Ovary (tissue), 9 donors: ENCODE measurements around the gene FYN. TPM values are rescaled to one million over a fixed set of nuclear protein-coding genes. Genes with fewer than 3 reads are reported as not detected.

Source experiments
- DNase-seq, 5 donors: peaks; one replicate each; pipeline ENCODE4 v3.0.0-alpha.2; 2019 to 2020
- H3K27ac ChIP-seq, 2 donors: fragments of 200-600 bp; one replicate each; pipeline versions ENCODE4 v1.5.1 to v1.8.0; 2019 to 2022
- H3K27me3 ChIP-seq: fragments of 200-600 bp; one replicate; pipeline ENCODE4 v1.8.0; 2022
- H3K36me3 ChIP-seq: fragments of 200-600 bp; sonication (generic); one replicate; pipeline ENCODE4 v1.5.1; 2019
- H3K4me1 ChIP-seq: one replicate; pipeline ENCODE4 v1.8.1; 2013; ENCODE audit warnings: mild to moderate bottlenecking, moderate library complexity; ENCODE audit not compliant: insufficient read depth
- H3K4me3 ChIP-seq: fragments of 200-600 bp; sonication (generic); one replicate; pipeline ENCODE4 v1.5.1; 2017
- H3K9me3 ChIP-seq, 2 donors: fragments of 200-600 bp in 1 of 2; sonication (generic) in 1 of 2; one replicate each; pipeline versions ENCODE4 v1.5.1 to v1.8.1; 2013 to 2019; ENCODE audit warnings: mild to moderate bottlenecking in 1 of 2, moderate library complexity in 1 of 2
- CTCF ChIP-seq, 3 donors: fragments of 450-650 bp in 2 of 3; fragments of 200-600 bp in 1 of 3; IDR thresholded peaks; one replicate each; pipeline versions ENCODE4 v1.5.1 to v1.8.0; 2016 to 2022; ENCODE audit warnings: antibody characterized with exemption in 3 of 3, mild to moderate bottlenecking in 1 of 3
- EP300 ChIP-seq: sonication (generic); formaldehyde crosslinking; IDR thresholded peaks from one replicate; pipeline ENCODE4 v1.6.1; 2017; ENCODE audit warnings: antibody characterized with exemption
- POLR2A ChIP-seq: fragments of 450-650 bp; IDR thresholded peaks from one replicate; pipeline ENCODE4 v1.6.1; 2017; ENCODE audit warnings: antibody characterized with exemption, mild to moderate bottlenecking, moderate library complexity
- WGBS, 3 donors: extraction: QIAGEN DNeasy Blood & Tissue Kit in 1 of 3; methylation state at CpG; one replicate each; pipeline versions ENCODE4 v1.1.5 to v1.1.7; 2013 to 2017; 5-methylcytosine and 5-hydroxymethylcytosine counted together
- intact Hi-C, 4 donors: fragments of 100-400 bp; cut with DNase I; formaldehyde crosslinking; loops; one replicate each; pipeline versions ENCODE4 v1.11.0 to v1.15.1; 2022 to 2023
- polyA plus RNA-seq, 2 donors: library from polyadenylated mRNA; stranded (reverse); fragments of 200-250 nt in 1 of 2; fragments of 350-450 nt in 1 of 2; fragmentation: Illumina TruSeq in 1 of 2; extraction: RNeasy Lipid Tissue Mini Kit (QIAGEN cat#74804) in 1 of 2; gene quantifications; one replicate each; pipeline ENCODE4 v1.2.3, GENCODE V29; 2013 to 2014
- total RNA-seq, 7 donors: library from RNA; depleted of rRNA in 2 of 7; stranded (reverse); fragments of >200 nt in 2 of 7; fragmentation: NEBNext Ultra II Directional in 3 of 7; extraction: Animal tissue kit (Norgen Biotek cat#: 25700) in 3 of 7; gene quantifications; one replicate each; pipeline versions ENCODE4 v1.1.0 to v1.2.4, GENCODE V29; 2016 to 2023
- donor health status: DM: no; HTN: no; CAD: no; lungs with moderate emphysema.
- donor health status: DM: no; HTN: no; CAD: no.
- donor health status: Bipolar disorder and iron deficiency.
- donor health status: DM: yes; HTN: yes; CAD: no.
- donor health status: DM: no; HTN: no; CAD: no.
- donor health status: DM: yes; HTN: yes; CAD: no.

The FYN gene
- total and polyA plus RNA-seq, 9 donors = 37.2 to 116 (median 72.7) TPM

- H3K9me3 ChIP-seq = no peaks in the 10 kb centered on the region
- intact Hi-C loops = no loop called here
- TF ChIP-seq POLR2A = no peak
- no peak for TF ChIP-seq EP300
- TF ChIP-seq CTCF (IDR thresholded peaks at IDR 0.05) = no peak
- DNase-seq = no peak
- H3K36me3 ChIP-seq = no peaks in the 10 kb centered on the region
- H3K4me1 ChIP-seq = peaks cover 2% of the 10 kb centered on the region
- WGBS, 3 donors = 95 to 97% (median 96%) methylated on average over 7 of the region's 7 CpGs
- H3K27ac ChIP-seq = no peak overlapping the region
- no peak overlapping the region for H3K4me3 ChIP-seq
- no peaks in the 10 kb centered on the region for H3K27me3 ChIP-seq
Measured at GRCh38 chr6:111688331-111688730, 184.9 kb downstream of the FYN start.

- Histone ChIP-seq H3K9me3 (no peaks in the 10 kb centered on the region), H3K27me3 (no peaks in the 10 kb centered on the region), H3K27ac (no peak overlapping the region), H3K36me3 (no peaks in the 10 kb centered on the region), H3K4me1 (peaks cover 2% of the 10 kb centered on the region), H3K4me3 (no peak overlapping the region)
- no peak for DNase-seq
- TF ChIP-seq POLR2A (no peak), EP300 (no peak), CTCF (IDR thresholded peaks at IDR 0.05) (no peak)
- intact Hi-C loops = no loop called here
Measured at GRCh38 chr6:111687652-111688051, 185.6 kb downstream of the FYN start.

- WGBS, 3 donors = 85 to 94% (median 87%) methylated on average over 3 of the region's 3 CpGs
- Histone ChIP-seq H3K9me3 (no peaks in the 10 kb centered on the region), H3K27ac (no peak overlapping the region), H3K27me3 (no peaks in the 10 kb centered on the region), H3K36me3 (no peaks in the 10 kb centered on the region), H3K4me1 (peaks cover 2% of the 10 kb centered on the region), H3K4me3 (no peak overlapping the region)
- intact Hi-C loops = no loop called here
- TF ChIP-seq CTCF (IDR thresholded peaks at IDR 0.05) (no peak), POLR2A (no peak), EP300 (no peak)
- no peak for DNase-seq
Measured at GRCh38 chr6:111686932-111687266, 186.4 kb downstream of the FYN start.

GRCh38 chr6:111686249-111686931 lies 186.9 kb downstream of the FYN start:
- no peak overlapping the region for H3K4me3 ChIP-seq
- intact Hi-C loops = no loop called here
- no peak for DNase-seq
- no peaks in the 10 kb centered on the region for H3K27me3 ChIP-seq
- TF ChIP-seq CTCF (IDR thresholded peaks at IDR 0.05) (no peak), EP300 (no peak), POLR2A (no peak)
- H3K4me1 ChIP-seq = peaks cover 2% of the 10 kb centered on the region
- H3K36me3 ChIP-seq = no peaks in the 10 kb centered on the region
- H3K9me3 ChIP-seq = no peaks in the 10 kb centered on the region
- no peak overlapping the region for H3K27ac ChIP-seq
- WGBS, 3 donors = 76 to 89% (median 84%) methylated on average over 19 of the region's 19 CpGs
